Suprapubic skin (tissue), 4 donors: ENCODE results near the gene HOXB8.

Experiments used
- EP300 ChIP-seq: sonication (generic); formaldehyde crosslinking; IDR thresholded peaks from one replicate; pipeline ENCODE4 v1.6.1; 2017; ENCODE audit warnings: antibody characterized with exemption
- POLR2A ChIP-seq, 2 donors: fragments of 450-650 bp; IDR thresholded peaks; one replicate each; pipeline ENCODE4 v1.6.1; 2017; ENCODE audit warnings: antibody characterized with exemption in 2 of 2, mild to moderate bottlenecking in 2 of 2, moderate library complexity in 2 of 2
- POLR2AphosphoS5 ChIP-seq, 3 donors: sonication (generic); formaldehyde crosslinking; IDR thresholded peaks; one replicate each; pipeline ENCODE4 v1.6.1; 2017; ENCODE audit warnings: antibody characterized with exemption in 3 of 3
- TF ChIP-seq, protein P1 (sequence below), 2 donors: fragments of 200-600 bp in 1 of 2; fragments of 450-650 bp in 1 of 2; sonication (generic) in 1 of 2; IDR thresholded peaks; one replicate each; pipeline ENCODE4 v1.5.1; 2016 to 2019; ENCODE audit warnings: antibody characterized with exemption in 2 of 2, mild to moderate bottlenecking in 1 of 2, moderate library complexity in 1 of 2

DNA sequence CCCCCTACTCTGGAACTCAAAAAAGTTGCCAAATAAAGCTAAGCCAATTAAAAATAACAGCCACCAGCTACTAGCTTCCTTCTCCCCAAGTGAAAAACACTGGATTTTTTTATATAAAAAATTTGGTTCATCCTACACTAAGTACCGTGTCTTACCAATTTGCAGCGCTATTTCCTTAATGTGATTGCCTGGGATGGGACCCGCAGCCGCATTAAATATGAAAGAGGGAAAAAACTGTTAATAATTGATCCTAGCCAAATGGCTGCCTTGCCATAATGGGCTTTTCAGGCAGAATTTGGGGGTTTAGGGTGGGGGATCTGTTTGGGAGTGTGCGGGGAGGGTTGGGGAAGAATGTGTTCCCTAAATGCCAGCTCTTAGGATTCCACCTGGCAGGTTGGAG, 9.0 kb upstream of the HOXB8 start:
- TF ChIP-seq EP300, result no peak
- TF ChIP-seq POLR2A (IDR thresholded peaks at IDR 0.05), result no peak
- TF ChIP-seq, protein P1, sequence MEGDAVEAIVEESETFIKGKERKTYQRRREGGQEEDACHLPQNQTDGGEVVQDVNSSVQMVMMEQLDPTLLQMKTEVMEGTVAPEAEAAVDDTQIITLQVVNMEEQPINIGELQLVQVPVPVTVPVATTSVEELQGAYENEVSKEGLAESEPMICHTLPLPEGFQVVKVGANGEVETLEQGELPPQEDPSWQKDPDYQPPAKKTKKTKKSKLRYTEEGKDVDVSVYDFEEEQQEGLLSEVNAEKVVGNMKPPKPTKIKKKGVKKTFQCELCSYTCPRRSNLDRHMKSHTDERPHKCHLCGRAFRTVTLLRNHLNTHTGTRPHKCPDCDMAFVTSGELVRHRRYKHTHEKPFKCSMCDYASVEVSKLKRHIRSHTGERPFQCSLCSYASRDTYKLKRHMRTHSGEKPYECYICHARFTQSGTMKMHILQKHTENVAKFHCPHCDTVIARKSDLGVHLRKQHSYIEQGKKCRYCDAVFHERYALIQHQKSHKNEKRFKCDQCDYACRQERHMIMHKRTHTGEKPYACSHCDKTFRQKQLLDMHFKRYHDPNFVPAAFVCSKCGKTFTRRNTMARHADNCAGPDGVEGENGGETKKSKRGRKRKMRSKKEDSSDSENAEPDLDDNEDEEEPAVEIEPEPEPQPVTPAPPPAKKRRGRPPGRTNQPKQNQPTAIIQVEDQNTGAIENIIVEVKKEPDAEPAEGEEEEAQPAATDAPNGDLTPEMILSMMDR (IDR thresholded peaks at IDR 0.05), result no peak
- TF ChIP-seq POLR2AphosphoS5 (IDR thresholded peaks at IDR 0.05), result no peak
